Activated CD4-positive, alpha-beta T cell treated with anti-CD3 and anti-CD28 coated beads, Interleukin-10, Interleukin-2, amounts not matched to agents 100 ng/mL and 50 ng/mL, durations not matched to agents 16 hours and 8 hours (primary cell): ENCODE results near the gene SIK2.
A peak's percentile ranks its signal among the peaks of the same experiment; 100 is the strongest.
"Not testable (repeated sequence)": the region's sequence is repeated elsewhere in the genome, so short reads cannot be mapped to it uniquely, and the experiment has no call there.

Experiments used
- DNase-seq: peaks from one replicate; pipeline ENCODE4 v3.0.0-alpha.2; 2020

The SIK2 gene

DNA sequence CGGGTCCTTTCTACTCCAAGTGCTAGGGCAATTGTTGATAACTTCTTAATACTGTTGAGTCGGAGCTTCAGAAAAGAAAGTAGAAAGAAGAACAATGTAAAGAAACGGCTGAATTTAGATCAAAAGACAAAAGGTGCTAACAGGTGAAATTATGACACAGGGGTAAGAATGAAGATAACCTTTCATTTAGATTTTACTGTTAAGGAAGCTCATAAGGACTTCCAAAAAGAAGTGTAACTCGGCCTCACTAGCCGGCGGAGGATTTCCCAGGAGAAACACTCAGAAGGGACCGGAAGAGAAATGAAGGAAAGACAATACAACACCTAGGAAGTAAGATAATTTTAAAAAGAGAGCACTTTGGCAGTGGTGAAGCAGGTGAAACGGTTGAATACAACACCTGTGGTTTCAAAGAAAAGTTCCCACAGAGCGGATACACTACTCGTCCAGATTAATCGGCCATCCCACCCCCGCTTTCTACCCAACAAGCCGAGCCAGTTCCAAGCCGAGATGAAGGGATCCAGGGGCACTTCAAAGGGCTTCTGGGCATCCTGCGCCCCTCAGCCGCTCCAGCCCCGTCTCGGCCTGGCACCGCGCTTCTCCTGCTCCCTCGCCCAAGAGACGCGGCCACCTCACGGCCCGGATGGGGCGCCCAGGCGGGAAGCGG lies 163.2 kb downstream of the SIK2 start:
- DNase-seq: no peak

DNA sequence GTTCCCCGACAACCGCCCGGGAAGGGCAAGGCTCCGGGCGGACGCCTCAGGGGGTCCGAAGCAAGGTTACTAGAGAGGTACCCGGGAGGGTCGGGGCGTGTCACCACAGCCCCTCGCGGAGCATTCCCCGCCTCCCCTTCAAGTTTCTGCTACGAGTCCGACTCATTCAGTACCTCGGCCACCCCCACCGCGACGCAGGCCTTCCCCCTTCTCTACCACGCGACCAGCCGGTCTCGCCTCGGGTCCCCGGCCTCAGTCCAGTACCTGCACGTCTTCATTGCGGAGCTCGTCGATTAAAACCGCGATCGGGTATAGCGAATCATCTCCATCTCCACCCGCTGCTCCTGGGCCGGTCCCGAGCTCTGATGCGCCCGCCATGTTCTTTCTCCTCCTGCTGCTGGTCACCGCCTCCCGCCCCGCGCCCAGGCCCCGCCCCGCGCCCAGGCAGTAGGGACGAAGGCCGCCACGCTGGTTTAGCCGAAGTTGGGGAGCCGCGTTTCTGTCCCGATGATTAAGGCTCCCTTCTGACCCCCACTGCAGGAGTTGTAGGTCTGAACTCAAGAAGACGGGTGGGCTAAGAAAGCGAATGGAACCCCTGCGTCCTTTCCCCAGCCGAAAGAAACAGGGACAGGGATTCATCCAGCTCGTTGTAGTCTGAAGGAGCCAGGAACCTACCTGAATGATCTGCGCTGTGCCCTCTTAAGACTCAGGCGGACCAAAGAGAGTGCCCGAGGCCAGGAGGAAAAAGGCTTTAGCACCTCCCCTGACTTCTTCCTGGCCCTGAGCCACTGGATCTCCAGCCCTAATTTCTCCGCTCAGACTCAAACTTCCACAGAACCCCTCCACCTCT lies 164.0 kb downstream of the SIK2 start, which contains the start of gene PPP2R1B:
Gene PPP2R1B (minus strand): TSS at position 406 of the 850 bp plus-strand sequence. CDS start 28 bp downstream, at position 378.
- DNase-seq: peak; percentile 79

DNA sequence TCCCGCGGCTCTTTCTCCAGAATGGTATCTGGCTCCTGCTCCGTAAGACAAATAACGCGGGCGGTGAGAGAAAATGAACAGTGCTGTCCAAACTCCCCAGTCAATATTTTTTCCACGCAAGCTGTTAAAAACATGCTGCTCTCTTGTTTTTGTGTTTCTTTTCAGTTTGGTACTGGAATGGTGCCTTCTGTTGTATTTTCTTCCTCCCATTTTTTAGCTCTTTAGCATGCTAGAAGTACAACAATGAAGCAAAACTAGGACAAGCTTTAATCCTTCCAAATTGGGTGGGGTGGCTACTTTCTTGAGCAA lies 164.5 kb downstream of the SIK2 start:
- no peak for DNase-seq

DNA sequence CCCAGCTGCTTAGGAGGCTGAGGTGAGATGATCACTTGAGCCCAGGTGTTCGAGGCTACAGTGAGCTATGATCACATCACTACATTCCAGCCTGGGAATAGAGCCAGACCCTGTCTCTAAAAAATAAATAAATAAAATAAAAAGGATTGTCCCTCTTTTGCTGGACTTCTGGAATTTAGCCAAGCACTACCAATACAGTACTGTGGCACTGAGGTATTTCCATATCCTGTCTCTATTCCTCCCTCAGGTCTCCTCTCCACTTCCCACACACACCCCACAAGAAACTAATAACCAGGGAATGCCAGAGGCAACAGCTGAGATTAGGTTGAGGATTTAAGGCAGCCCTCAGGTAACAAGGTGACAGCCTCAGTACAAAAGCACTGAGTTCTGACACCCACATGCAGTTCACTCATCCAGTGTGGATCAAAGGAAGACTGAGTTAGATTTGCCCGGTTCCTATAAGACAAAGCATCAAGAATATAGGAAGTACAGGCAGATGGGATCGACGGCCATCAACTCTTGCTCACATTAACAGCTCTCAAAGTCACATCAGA lies 168.4 kb downstream of the SIK2 start:
- DNase-seq: no peak

DNA sequence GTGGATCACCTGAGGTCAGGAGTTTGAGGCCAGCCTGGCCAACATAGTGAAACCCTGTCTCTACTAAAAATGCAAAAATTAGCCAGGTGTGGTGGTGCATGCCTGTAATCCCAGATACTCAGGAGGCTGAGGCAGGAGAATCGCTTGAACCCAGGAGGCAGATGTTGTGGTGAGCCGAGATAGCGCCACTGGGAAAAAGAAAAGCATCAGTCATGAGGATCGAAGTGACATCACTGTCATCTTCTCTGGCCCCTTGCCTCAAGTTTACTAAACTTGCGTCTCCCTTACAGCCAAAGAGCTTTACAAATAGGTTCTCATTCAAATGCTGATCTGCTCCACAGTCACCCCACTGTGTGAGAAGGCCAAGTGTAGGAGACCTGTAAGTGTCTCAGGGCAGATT lies 169.0 kb downstream of the SIK2 start:
- not testable (repeated sequence) for DNase-seq

DNA sequence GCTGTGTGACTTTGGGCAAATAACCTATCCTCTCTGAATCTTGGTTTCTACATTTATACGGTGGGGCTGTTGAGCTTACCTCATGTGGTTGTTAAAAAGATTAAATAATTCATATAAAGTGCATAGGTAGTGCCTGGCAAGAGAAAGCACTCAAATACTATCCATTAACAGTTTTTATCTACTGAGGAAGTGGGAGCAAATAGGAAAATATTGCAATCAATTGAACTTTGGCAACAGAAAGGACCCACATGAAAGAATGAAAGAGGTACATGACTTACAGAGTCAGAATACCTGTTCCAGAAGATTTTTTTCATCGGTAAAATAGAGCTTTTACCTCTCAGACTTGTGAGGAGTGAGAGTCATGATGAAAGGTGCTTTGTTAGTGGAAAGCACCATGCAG lies 170.3 kb downstream of the SIK2 start:
- DNase-seq: no peak

DNA sequence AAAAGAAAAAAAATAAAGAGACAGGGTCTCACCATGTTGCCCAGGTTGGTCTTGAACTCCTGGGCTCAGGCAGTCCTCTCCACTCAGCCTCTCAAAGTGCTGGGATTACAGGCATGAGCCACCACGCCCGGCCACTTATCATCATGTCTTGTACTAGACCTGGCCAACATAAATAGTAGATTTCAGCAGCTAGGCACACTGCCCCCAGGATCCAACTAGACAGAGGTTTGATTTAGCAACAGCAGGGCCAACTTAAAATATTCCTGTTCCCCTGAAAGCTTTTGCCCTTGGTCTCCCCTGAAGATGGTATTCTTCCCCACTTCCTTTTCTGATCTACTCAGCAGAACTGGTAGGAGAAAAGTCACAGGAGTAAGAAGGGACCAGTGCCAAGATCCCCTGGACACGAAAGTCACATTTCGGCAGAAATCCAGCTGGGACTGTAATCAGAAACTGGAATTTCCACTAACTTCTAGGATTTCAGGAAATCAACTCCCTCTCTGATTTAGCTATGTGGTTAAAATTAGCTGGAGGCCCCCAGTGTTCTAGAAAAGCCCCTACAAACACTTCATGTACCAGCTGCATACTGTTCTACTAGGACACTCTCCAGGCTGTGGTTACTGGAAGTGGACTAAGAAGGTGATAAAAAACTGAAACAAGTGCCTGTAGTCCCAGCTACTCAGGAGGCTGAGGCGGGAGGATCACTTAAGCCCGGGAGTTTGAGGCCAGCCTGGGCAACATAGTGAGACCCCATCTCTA lies 172.9 kb downstream of the SIK2 start:
- no peak for DNase-seq

DNA sequence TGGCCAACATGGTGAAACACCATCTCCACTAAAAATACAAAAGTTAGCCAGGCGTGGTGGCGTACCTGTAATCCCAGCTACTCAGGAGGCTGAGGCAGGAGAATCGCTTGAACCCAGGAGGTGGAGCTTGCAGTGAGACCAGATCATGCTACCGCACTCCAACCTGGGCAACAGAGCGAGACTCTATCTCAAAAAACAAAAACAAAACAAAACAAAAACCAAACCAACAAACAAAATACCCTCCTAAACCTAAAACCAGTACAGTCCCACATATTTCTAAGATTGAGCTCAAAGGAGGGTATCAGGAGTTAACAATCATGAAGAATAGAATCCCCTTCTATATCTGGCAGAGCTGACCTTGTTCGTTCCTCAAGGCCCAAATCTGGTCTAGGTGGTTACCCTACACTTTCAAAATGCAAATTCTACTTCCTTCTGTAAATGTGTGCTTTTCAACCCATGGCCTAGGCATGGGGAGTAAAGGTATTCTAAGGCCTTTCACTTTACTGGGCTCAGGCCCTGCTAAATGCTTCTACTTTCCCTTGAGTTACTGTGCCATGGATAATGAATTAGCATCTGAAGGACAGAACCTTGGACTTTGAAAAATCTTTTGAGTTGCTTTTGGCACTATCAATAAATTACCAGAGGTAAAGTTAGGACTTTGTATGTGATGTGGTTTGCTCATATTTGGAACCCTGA lies 174.3 kb downstream of the SIK2 start:
- no peak for DNase-seq

DNA sequence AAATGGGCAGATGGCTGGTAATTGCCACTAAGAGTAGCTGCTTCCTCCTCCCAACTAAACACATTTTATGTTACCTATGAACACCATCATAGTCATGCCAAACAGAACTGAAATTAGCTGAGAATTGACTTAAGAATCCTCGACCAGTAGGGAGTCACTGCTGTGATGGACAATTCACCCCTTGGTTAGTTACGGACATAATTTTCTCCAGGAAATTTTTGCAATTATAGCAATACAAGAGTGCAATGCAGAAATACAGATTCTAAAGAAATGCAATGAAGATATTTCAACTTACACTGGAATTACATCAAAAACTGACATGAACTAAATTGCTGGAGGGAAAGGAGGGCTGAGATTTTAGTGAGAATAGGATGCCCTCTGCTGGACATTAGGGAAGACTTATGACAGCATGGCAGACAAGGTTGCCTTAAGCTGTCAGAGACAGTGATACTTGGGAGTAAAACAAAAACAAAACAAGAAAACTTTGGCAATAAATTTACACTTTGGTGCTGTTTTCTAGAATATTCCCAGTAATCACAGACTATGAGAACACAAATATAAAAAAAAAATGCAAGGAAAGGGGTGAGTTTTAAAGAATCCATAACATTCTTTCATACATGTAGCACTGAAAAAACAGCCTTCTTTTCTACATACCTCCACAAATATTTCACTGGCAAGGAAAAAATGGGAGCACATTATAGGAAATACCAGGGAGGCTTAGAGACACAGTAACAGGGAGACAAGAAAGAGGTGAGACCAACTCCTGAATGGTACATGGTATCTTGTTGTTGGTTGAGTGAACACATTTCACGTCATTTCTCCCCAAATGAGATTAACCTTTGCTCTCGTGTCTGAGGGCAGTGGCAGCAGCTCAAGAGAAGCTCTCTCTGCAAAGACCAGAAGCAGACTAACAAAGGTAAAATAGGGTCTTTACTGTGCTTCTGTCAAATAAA lies 175.1 kb downstream of the SIK2 start:
- peak; percentile 64 for DNase-seq

DNA sequence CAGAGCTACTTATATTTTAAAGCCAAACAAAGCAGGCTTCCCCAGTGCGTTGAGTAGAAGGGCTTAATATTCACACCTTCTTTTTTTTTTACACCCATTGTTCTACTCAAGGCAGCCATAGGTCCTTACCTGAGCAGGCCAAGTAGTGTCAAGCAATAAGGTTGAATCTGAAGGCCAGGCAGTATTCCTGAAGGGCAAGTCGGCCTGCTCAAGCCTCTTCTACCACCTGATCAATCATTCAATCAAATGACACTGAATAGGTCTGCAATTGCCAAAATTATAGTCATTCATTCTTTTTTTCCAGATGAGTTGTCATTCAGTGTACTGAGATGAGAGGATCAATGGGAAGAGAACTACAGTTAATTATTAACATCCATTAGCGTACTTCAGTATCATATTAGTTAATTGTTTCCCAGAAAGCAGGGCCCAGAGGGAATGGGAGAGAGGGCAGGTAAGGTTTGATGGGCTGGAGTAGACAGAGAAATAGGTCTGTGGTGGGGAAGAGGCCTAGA lies 175.9 kb downstream of the SIK2 start:
- no peak for DNase-seq

DNA sequence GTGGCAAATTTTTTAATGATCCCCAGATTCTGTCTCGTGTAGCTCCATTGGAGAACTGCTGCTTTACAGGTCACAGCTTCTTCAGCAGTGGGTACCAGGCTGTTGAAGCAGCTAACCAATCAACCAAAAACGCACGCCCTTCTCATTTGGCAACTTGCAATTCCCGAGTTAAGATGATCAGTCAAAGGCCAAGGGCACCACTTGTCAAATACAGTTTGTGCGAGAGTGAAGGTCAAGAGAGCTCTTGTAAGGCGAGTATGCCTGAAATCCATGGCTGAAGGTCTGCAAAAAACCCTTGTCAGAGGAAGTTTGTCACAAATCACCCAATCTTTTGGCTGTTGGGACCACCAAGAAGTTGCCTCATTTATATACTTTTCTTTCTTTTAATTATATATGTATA lies 176.9 kb downstream of the SIK2 start:
- DNase-seq: no peak
